Thoracic aorta (tissue), 2 donors: ENCODE data around the gene DDX1. TPM values are rescaled to one million over a fixed set of nuclear protein-coding genes. Genes with fewer than 3 reads are reported as not detected.

Source experiments
- ATAC-seq: fragments of 150-250 bp; one replicate; pipeline ENCODE4 v1.8.0; 2017; ENCODE audit warnings: low read depth; ENCODE audit not compliant: insufficient number of reproducible peaks, low FRiP score
- DNase-seq: peaks from one replicate; pipeline ENCODE4 v3.0.0-alpha.2; 2020; ENCODE audit warnings: low spot score
- H3K27ac ChIP-seq, 2 donors: fragments of 200-600 bp; sonication (generic); 1 replicate in 1 of 2; 2 replicates in 1 of 2; pipeline ENCODE4 v1.5.1; 2016; ENCODE audit warnings: mild to moderate bottlenecking in 2 of 2, moderate library complexity in 2 of 2
- H3K27me3 ChIP-seq: fragments of 200-600 bp; sonication (generic); replicated peaks from 2 replicates; pipeline ENCODE4 v1.6.0; 2016; ENCODE audit warnings: mild to moderate bottlenecking; ENCODE audit not compliant: insufficient read depth
- H3K36me3 ChIP-seq: fragments of 200-600 bp; sonication (generic); one replicate; pipeline ENCODE4 v1.5.1; 2016
- H3K4me1 ChIP-seq, 2 donors: fragments of 200-600 bp; sonication (generic); 1 replicate in 1 of 2; 2 replicates in 1 of 2; pipeline versions ENCODE4 v1.5.1 to v1.6.0; 2016; ENCODE audit warnings: low read depth in 2 of 2, mild to moderate bottlenecking in 1 of 2; ENCODE audit not compliant: control insufficient read depth in 1 of 2
- H3K4me3 ChIP-seq: fragments of 200-600 bp; sonication (generic); 2 replicates; pipeline ENCODE4 v1.5.1; 2016; ENCODE audit warnings: mild to moderate bottlenecking
- H3K9me3 ChIP-seq: fragments of 200-600 bp; sonication (generic); 2 replicates; pipeline ENCODE4 v1.5.1; 2016
- CTCF ChIP-seq: fragments of 200-600 bp; sonication (generic); IDR thresholded peaks from one replicate; pipeline ENCODE4 v1.5.1; 2019; ENCODE audit warnings: antibody characterized with exemption
- total RNA-seq, 2 donors: library from RNA; depleted of rRNA; stranded (reverse); fragments of >200 nt; gene quantifications; one replicate each; pipeline versions ENCODE4 v1.1.0 to v1.2.3, GENCODE V29; 2016

The DDX1 gene
- total RNA-seq, 2 donors from 2014 or later = 58.3 to 61.3 TPM

- Histone ChIP-seq H3K9me3 (no peaks in the 10 kb centered on the region), H3K27ac (no peak overlapping the region), H3K36me3 (peaks cover 18% of the 10 kb centered on the region), H3K27me3 (no peaks in the 10 kb centered on the region), H3K4me1 (no peaks in the 10 kb centered on the region), H3K4me3 (no peak overlapping the region)
- no peak for TF ChIP-seq CTCF
- DNase-seq (no peak), ATAC-seq (no peak)
Observed at GRCh38 chr2:15614545-15615300, 23.1 kb downstream of the DDX1 start.

- H3K4me3 ChIP-seq = no peak overlapping the region
- H3K27me3 ChIP-seq = no peaks in the 10 kb centered on the region
- no peaks in the 10 kb centered on the region for H3K9me3 ChIP-seq
- TF ChIP-seq CTCF = no peak
- no peak overlapping the region for H3K27ac ChIP-seq
- no peak for ATAC-seq
- peaks cover 18% of the 10 kb centered on the region for H3K36me3 ChIP-seq
- H3K4me1 ChIP-seq = no peaks in the 10 kb centered on the region
- no peak for DNase-seq
Observed at GRCh38 chr2:15615301-15615920, 23.7 kb downstream of the DDX1 start.

GRCh38 chr2:15616429-15616828 is 24.8 kb downstream of the DDX1 start:
- no peak for ATAC-seq
- H3K27ac ChIP-seq = no peak overlapping the region
- H3K27me3 ChIP-seq = no peaks in the 10 kb centered on the region
- H3K36me3 ChIP-seq = peaks cover 25% of the 10 kb centered on the region
- no peaks in the 10 kb centered on the region for H3K4me1 ChIP-seq
- TF ChIP-seq CTCF = no peak
- H3K9me3 ChIP-seq = no peaks in the 10 kb centered on the region
- no peak overlapping the region for H3K4me3 ChIP-seq
- no peak for DNase-seq

- H3K27ac ChIP-seq = no peak overlapping the region
- H3K27me3 ChIP-seq = no peaks in the 10 kb centered on the region
- no peak for DNase-seq
- H3K4me3 ChIP-seq = no peak overlapping the region
- H3K36me3 ChIP-seq = peaks cover 26% of the 10 kb centered on the region
- TF ChIP-seq CTCF = no peak
- H3K4me1 ChIP-seq = no peaks in the 10 kb centered on the region
- H3K9me3 ChIP-seq = no peaks in the 10 kb centered on the region
- ATAC-seq = no peak
Observed at GRCh38 chr2:15616850-15617777, 25.4 kb downstream of the DDX1 start.
